GM12874 (cell line): ENCODE results near the gene SPOCK1.

Experiments
- TF ChIP-seq, protein P1 (sequence below): IDR thresholded peaks from 2 replicates; pipeline ENCODE4 v1.5.1; 2011; ENCODE audit warnings: low read depth, mild to moderate bottlenecking, control low read depth, low read length, moderate library complexity; ENCODE audit not compliant: insufficient read depth

The SPOCK1 gene

DNA sequence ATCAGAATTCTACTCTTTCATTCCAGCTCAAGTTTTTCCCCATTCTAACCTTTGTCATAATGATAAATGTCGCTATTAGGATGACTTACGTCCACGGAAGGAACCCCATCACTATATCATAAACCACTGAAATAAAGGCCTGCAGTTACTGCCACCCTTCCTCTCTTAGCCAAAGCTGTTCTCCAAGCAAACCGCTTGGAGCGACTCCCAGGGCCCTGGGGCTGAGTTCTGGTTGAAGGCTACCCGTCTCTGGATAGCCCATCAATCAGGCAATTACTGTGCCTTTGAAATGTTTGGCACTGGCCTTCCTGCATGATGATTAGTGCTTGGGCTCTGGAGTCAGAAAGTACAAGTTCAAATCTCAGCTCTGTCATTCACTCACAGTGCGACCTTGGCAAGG lies 386.0 kb downstream of the SPOCK1 start:
- TF ChIP-seq, protein P1, sequence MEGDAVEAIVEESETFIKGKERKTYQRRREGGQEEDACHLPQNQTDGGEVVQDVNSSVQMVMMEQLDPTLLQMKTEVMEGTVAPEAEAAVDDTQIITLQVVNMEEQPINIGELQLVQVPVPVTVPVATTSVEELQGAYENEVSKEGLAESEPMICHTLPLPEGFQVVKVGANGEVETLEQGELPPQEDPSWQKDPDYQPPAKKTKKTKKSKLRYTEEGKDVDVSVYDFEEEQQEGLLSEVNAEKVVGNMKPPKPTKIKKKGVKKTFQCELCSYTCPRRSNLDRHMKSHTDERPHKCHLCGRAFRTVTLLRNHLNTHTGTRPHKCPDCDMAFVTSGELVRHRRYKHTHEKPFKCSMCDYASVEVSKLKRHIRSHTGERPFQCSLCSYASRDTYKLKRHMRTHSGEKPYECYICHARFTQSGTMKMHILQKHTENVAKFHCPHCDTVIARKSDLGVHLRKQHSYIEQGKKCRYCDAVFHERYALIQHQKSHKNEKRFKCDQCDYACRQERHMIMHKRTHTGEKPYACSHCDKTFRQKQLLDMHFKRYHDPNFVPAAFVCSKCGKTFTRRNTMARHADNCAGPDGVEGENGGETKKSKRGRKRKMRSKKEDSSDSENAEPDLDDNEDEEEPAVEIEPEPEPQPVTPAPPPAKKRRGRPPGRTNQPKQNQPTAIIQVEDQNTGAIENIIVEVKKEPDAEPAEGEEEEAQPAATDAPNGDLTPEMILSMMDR = no peak

DNA sequence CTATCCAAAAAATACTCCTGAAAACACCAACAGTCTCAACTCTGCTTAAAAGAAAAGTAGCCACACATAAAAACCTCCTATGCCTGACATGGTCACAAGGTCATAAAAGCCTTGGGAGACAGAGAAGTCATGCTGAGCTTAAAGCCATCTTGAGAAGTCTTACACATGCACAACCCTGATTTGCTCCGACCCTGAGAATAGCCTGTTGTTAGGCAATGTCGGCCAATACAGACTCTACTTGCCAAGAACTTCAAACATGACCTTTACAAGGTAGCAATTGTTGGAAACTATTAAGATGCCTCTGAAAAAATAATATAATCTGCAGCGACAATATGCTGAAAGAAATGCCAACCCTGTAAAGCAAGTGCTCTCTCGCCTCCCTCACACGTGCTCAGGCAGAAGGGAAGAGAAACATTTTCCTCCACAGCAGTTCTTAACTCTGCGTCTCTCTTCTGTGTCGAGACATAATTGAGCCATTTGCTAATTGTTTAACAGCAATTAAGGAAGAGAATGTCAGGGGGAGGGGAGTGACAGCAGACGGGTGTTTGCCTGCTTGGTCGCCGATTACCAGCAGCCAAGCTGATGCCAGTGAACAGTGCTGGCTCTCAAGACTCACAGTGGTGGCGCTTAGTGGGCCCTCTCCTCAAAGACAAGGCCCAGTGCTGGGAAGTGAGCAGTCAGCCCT lies 393.6 kb downstream of the SPOCK1 start:
- TF ChIP-seq, protein P1 = no peak

DNA sequence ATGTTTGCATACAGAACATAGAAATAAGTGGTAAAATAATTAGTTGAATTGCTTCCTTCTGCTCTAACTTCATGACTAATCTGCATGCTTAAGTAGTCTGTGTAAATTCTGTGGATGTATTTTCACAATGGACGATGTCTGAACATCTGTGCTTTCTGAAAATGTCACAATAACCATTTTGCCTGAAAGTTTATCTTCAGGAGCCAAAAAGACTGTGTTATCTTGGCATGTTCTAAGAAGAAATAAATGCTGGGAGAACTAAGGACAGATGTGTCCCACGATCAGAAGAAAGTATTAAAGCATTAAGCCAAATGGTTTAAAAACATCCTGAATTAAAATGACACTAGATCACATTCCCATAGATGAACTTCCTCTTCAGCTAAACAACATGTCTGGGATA lies 397.6 kb downstream of the SPOCK1 start:
- TF ChIP-seq, protein P1 = no peak

DNA sequence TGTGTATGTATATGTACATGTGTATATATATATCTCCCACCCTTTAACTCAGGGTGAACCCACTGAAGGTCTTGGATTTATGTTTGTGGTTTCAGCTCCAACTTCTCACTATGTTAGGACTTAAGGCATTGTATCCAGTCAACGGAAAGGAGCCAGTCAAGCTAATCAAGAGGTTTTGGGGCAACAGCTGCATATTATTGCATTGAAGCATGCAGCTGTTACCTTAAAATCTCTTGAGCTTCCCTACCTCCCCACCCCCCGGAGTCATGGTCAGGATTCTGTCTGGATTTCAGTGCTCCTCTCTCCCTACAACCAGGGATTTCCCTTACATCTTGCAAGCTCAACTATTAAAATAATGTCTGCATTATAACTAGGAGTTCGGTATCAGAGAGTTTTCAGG lies 399.5 kb downstream of the SPOCK1 start:
- TF ChIP-seq, protein P1 = no peak

DNA sequence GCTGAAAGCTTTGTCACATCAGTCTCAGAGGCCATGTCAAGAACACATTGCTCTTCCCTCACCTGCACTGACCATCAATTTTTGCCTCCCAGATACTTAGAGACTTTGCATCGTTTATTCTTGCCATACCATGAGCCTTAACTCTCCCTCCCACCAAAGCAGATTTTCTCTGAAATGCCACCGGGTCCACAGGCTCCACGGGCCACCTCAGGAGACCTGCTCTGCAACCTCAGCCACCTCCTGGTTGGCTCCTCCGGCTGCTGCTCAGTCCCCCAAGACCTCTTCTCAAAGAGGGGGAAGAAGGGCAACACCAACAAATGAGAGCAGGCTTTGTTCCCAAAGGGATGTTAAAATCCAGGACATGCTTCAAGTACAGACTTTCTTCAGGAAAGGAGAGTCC lies 400.5 kb downstream of the SPOCK1 start:
- TF ChIP-seq, protein P1 = no peak

DNA sequence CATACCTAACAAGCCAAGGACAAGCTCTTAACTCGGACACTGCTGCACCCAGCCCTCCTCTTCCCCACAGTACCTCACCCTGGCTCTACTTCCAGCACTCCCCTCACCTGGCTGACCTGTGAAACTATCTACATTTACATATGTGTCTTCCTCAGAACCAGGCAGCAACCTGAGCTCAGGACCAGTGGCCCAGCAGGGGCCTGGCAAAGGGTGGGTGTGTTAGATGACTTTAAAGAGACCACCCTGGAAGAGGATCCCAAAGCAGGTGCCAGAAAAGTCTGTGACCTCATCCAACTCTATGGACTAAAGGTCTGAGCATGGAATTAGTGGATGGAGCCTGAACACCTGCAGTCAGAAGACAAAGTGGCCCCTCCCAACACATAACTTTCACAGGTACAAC lies 400.9 kb downstream of the SPOCK1 start:
- TF ChIP-seq, protein P1 = no peak

DNA sequence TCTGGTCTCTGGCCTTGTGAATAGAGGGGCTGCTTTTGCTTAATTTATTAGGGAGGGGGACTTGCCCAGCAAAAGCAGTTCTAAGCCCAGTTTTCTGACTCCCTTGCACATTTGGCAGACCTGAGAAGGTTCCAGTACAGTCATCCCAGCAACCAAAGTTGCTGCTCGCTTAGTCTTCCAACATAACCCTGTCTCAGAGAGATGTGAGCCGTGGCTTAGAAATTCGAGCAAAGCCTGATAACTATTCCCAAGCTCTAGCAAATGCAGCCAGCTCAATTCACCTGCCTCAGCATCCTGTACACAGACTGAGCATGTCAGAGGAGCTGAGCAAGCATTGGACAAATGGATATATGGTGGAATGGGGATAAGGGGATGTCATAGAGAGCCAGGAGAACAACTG lies 401.9 kb downstream of the SPOCK1 start:
- TF ChIP-seq, protein P1 = no peak
